ENCODE measurements around the gene DCLRE1B.

The DCLRE1B gene

DNA sequence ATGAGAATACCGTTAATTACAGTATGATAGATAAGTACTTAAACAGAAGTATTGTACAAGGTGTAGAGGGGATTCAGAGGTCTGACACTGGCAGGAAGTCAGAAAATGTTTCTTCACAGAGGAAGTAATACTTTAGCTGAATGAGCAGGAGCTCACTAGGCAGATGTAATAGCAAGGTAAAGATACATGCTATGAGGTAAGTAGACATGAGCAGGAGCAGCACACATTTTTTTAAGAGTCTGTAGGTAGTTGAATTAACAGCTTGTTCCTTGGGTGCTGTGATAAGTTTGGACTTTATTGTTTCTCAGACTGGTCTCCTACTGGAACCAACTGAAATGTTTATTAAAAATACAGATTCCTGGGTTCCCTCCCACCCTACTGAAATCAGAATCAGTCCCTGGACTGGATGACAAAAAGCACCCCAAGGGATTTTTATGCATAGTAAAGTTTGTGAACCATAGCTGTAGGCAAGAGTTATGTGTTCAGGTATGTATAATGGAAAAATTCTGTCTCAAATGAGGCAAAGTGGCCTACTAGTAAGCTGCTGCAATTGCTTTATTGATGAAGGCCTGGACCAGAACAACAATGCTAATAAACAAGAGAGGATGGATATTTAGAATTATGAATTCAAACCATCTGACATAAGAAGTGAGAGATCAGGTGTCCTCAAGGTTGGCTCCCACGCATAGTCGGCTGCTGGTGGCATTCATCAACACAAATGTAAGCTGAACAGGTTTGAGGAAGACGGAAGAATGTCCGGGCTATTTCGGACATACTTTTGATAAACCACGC is 1.4 kb upstream of the DCLRE1B start:
- TF ChIP-seq, protein P1, sequence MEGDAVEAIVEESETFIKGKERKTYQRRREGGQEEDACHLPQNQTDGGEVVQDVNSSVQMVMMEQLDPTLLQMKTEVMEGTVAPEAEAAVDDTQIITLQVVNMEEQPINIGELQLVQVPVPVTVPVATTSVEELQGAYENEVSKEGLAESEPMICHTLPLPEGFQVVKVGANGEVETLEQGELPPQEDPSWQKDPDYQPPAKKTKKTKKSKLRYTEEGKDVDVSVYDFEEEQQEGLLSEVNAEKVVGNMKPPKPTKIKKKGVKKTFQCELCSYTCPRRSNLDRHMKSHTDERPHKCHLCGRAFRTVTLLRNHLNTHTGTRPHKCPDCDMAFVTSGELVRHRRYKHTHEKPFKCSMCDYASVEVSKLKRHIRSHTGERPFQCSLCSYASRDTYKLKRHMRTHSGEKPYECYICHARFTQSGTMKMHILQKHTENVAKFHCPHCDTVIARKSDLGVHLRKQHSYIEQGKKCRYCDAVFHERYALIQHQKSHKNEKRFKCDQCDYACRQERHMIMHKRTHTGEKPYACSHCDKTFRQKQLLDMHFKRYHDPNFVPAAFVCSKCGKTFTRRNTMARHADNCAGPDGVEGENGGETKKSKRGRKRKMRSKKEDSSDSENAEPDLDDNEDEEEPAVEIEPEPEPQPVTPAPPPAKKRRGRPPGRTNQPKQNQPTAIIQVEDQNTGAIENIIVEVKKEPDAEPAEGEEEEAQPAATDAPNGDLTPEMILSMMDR (IDR thresholded peaks at IDR 0.05) = no peak

DNA sequence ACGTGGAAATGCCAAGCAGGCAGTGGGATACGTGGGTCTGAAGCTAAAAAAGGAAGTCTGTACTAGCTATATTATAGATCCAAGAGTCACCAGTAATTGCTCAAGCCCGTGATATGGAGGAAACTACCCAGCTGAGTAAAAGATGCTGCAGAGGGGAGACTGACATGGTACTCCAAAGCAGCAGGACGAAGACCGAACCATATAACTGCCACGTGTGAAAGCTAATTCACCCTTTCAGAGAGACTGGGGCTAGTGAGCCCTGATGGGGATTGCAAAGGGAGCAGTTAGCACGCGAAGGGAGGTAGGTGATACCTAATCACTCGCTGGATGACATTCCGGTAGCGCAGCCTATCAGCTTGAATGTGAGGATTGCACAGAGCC is 843 bp upstream of the DCLRE1B start:
- TF ChIP-seq, protein P1 (IDR thresholded peaks at IDR 0.05) = no peak

DNA sequence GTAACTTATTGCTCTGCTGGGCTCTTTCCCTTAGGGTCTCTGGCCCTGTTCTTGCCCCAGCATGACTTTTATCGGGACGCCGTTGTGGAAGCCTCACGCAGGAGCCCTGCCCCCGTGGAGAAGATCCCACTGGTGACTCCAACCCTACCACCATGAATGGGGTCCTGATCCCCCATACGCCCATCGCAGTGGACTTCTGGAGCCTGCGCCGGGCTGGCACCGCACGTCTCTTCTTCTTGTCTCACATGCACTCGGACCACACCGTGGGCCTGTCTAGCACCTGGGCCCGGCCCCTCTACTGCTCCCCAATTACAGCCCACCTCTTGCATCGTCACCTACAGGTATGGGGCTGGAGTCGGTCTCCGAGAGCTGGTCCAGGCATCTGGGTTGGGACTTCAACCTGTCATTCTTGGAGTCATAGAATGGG is 322 bp downstream of the DCLRE1B start:
- TF ChIP-seq, protein P1 (IDR thresholded peaks at IDR 0.05) = no peak

DNA sequence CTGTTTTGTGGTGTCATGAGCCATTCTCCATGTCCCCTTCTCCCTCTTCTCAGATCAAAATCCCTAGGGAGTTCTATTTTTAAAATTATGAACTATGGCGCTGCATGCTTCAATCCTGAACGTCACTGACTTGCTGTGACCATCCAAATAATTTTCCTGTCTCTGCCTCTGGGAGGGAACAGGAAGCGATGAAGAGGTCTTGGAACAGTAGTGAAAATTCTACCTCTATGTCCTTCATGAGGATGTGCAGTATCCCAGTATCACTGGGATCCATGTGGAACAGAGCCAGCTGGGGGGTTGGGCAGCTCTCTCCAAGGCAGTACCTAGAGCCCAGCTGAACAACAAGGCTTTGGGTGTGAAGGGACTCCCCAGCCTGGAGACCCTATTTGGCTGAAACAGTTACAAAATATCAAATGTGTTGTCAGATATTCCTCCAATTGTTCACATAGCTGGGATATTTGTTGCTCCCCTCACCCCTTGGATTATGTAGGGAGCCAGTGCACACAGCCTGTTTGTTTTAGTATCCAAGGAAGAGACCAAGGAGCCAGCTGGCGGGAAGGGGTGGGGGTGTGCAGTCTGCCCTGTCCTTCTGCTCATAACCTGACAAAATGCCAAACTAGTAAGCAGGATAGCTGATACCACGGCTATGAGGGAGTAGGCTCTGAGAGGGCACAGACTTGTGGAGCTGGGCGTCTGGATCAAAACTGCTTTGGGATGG is 7.6 kb downstream of the DCLRE1B start:
- TF ChIP-seq, protein P1 (IDR thresholded peaks at IDR 0.05) = no peak

DNA sequence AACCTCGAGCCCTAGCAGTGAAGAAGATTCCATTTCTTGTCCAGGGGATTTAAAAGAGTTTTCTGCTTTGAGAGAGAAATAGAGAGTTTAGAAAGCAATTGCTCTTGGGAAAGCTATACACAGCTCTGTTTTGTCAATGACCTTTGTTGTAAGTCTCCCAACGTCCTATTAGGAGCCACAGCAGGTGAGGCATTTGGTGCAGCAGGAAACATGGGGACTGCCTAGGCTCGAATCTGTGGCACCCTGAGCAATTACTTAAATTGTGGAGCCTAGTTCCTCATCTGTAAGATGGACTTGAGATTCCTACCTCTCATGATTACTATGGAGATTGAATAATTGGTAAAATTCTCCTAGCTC is 8.2 kb downstream of the DCLRE1B start:
- TF ChIP-seq, protein P1 (IDR thresholded peaks at IDR 0.05) = no peak

DNA sequence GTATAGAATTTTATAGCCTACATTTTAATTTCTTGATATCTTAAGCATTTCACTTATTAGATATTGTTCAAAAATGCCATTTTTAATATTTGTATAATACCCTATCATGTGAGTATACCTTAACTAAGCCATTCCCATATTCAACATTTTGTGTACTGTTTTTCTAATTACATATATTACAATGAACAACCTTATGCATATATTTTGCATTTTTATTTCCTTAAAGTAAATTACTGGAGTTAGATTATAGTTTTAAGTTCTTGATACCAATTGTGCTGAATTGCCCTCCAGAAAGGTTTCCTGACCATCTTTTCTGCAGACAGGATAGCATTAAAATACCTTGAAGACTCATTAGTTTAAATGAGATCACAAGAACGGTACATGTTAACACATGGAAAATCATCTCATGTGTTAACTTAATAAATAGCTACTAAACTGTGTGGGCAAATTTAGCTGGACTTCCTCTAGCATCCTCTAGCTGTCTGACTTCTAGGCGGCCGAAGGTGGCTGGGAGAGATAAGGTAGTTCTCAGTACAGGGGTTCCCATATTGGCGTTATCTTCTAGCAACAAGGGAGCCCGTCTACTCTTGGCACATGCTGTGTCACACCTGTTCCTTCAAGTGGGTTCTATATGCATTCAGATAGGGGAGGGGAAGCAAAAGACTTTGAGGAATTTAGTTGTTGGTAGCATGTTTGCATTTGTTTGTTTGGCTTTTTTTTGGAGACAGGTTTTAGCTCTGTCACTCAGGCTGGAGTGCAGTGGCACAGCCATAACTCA is 8.9 kb downstream of the DCLRE1B start:
- TF ChIP-seq, protein P1 (IDR thresholded peaks at IDR 0.05) = no peak

DNA sequence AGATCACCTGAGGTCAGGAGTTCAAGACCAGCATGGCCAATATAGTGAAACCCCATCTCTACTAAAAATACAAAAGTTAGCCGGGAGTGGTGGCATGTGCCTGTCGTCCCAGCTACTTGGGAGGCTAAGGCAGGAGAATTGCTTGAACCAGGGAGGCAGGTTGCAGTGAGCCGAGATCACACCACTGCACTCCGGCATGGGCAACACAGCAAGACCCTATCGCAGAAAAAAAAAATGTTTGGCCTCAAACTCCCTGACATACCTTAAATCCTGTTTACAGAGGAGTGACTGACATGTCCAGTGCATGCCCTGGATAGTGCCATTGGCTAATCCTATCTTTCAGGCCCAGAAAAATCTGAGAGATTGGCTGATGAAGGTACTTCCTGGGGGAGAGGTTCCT is 11.8 kb downstream of the DCLRE1B start:
- TF ChIP-seq, protein P1 (IDR thresholded peaks at IDR 0.05) = no peak

Data from LNCAP (cell line).